SK-N-SH treated with all-trans-retinoic acid at 6 μM for 48 hours (cell line): ENCODE results near the gene CA5B.
"Not testable (repeated sequence)": the region's sequence is repeated elsewhere in the genome, so short reads cannot be mapped to it uniquely, and the experiment has no call there.

Source experiments
- ATAC-seq: fragments of 200-7000 bp; cut with Tn5 transposase; 3 replicates; pipeline ENCODE4 v1.9.1; 2020; ENCODE audit warnings: mild to moderate bottlenecking, moderate library complexity
- ARNTL ChIP-seq: fragments of 450-650 bp; formaldehyde crosslinking; IDR thresholded peaks from 2 replicates; pipeline ENCODE4 v1.5.0; 2020; ENCODE audit warnings: low read depth, mild to moderate bottlenecking, moderate library complexity, borderline replicate concordance
- BACH2 ChIP-seq: fragments of 250-450 bp; sonication (Bioruptor Pico); IDR thresholded peaks from 2 replicates; pipeline ENCODE4 v1.9.0; 2021; ENCODE audit warnings: mild to moderate bottlenecking, borderline replicate concordance
- CREB5 ChIP-seq: fragments of 250-450 bp; sonication (Bioruptor Pico); IDR thresholded peaks from 2 replicates; pipeline ENCODE4 v1.5.1; 2020; ENCODE audit warnings: low read depth, mild to moderate bottlenecking, moderate library complexity
- CSDC2 ChIP-seq: fragments of 250-450 bp; sonication (Bioruptor Pico); IDR thresholded peaks from 2 replicates; pipeline ENCODE4 v1.5.0; 2020; ENCODE audit warnings: mild to moderate bottlenecking, moderate library complexity
- ESRRG ChIP-seq: fragments of 250-450 bp; sonication (Bioruptor Pico); IDR thresholded peaks from 2 replicates; pipeline ENCODE4 v1.6.1; 2021; ENCODE audit warnings: mild to moderate bottlenecking
- GLIS3 ChIP-seq: fragments of 250-450 bp; sonication (Bioruptor Pico); IDR thresholded peaks from 2 replicates; pipeline ENCODE4 v1.5.0; 2020; ENCODE audit warnings: mild to moderate bottlenecking, moderate library complexity
- ISL1 ChIP-seq: fragments of 250-450 bp; sonication (Bioruptor Pico); IDR thresholded peaks from 2 replicates; pipeline ENCODE4 v2.1.2; 2022; ENCODE audit warnings: mild to moderate bottlenecking, moderate library complexity
- POU6F1 ChIP-seq: fragments of 250-450 bp; sonication (Bioruptor Pico); IDR thresholded peaks from 2 replicates; pipeline ENCODE4 v1.8.0; 2021; ENCODE audit warnings: low read depth, mild to moderate bottlenecking, moderate library complexity, borderline replicate concordance
- RARB ChIP-seq: fragments of 250-450 bp; sonication (Bioruptor Pico); IDR thresholded peaks from 2 replicates; pipeline ENCODE4 v1.8.0; 2021; ENCODE audit warnings: mild to moderate bottlenecking, moderate library complexity
- SNAI2 ChIP-seq: fragments of 250-450 bp; sonication (Bioruptor Pico); IDR thresholded peaks from 2 replicates; pipeline ENCODE4 v1.5.0; 2020; ENCODE audit warnings: mild to moderate bottlenecking, moderate library complexity
- TCF4 ChIP-seq: fragments of 250-450 bp; sonication (Bioruptor Pico); IDR thresholded peaks from 2 replicates; pipeline ENCODE4 v1.8.0; 2021; ENCODE audit warnings: mild to moderate bottlenecking, moderate library complexity, borderline replicate concordance
- TOX ChIP-seq: fragments of 250-450 bp; sonication (Bioruptor Pico); IDR thresholded peaks from 2 replicates; pipeline ENCODE4 v1.8.0; 2021; ENCODE audit warnings: mild to moderate bottlenecking, moderate library complexity, borderline replicate concordance
- ZC3H10 ChIP-seq: fragments of 250-450 bp; sonication (Bioruptor Pico); IDR thresholded peaks from 2 replicates; pipeline ENCODE4 v1.5.1; 2021; ENCODE audit warnings: mild to moderate bottlenecking, moderate library complexity
- ZFP30 ChIP-seq: fragments of 450-650 bp; formaldehyde crosslinking; IDR thresholded peaks from 2 replicates; pipeline ENCODE4 v1.5.0; 2022; ENCODE audit warnings: mild to moderate bottlenecking, moderate library complexity
- ZNF565 ChIP-seq: fragments of 450-650 bp; formaldehyde crosslinking; conservative IDR thresholded peaks from 2 replicates; pipeline ENCODE4 v1.5.0; 2020; ENCODE audit warnings: low read depth, mild to moderate bottlenecking, moderate library complexity
- ZNF70 ChIP-seq: fragments of 450-650 bp; formaldehyde crosslinking; IDR thresholded peaks from 2 replicates; pipeline ENCODE4 v1.5.0; 2020; ENCODE audit warnings: mild to moderate bottlenecking, moderate library complexity
- ZNF8 ChIP-seq: fragments of 450-650 bp; formaldehyde crosslinking; IDR thresholded peaks from 2 replicates; pipeline ENCODE4 v1.5.0; 2020; ENCODE audit warnings: mild to moderate bottlenecking, moderate library complexity
- TF ChIP-seq, protein P1 (sequence below): fragments of 250-450 bp; sonication (Bioruptor Pico); IDR thresholded peaks from 2 replicates; pipeline ENCODE4 v1.5.1; 2021; ENCODE audit warnings: mild to moderate bottlenecking, moderate library complexity
- TF ChIP-seq, protein P2 (sequence below): fragments of 250-450 bp; sonication (Bioruptor Pico); IDR thresholded peaks from 2 replicates; pipeline ENCODE4 v1.5.0; 2020; ENCODE audit warnings: mild to moderate bottlenecking, moderate library complexity

Gene CA5B

DNA sequence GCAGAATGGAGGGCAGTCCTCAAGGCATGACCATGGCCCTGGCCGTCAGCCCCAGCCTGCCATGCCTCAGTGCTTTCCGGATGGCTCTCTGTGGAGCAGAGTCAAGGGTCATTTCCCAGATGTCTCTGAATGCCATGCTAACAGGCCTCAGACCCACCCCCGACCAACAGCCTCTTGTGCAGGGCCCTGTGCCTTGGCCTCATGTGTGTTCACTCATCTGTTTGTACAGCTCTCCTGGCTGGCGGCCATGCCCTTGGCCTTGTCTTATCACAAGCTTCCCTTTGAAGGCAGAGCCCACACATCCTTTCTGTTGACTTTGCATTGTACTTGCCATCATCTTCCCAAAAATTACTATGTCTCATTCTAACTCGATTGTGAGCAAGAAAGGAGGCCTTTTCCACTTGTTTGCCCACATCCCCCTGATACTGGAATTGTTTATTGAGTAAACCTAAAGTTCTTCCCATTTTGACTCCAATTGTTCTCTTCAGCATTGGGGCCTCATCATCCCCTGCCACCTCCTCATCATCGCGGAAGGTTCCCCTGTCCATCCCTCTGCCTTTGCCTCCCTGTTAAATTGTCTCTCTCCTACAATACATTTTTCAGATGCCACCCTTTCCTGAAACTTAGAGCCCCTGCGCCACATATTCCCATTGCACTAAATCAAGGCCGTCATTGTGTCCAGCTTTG is 6.3 kb downstream of the CA5B start:
- ATAC-seq: no peak
- no peak for TF ChIP-seq ZNF565
- TF ChIP-seq TCF4 (CRISPR knock-in tag): no peak
- TF ChIP-seq CREB5 (CRISPR knock-in tag): no peak
- no peak for TF ChIP-seq BACH2 (CRISPR knock-in tag)
- no peak for TF ChIP-seq RARB
- no peak for TF ChIP-seq TOX (CRISPR knock-in tag)
- TF ChIP-seq, protein P1, sequence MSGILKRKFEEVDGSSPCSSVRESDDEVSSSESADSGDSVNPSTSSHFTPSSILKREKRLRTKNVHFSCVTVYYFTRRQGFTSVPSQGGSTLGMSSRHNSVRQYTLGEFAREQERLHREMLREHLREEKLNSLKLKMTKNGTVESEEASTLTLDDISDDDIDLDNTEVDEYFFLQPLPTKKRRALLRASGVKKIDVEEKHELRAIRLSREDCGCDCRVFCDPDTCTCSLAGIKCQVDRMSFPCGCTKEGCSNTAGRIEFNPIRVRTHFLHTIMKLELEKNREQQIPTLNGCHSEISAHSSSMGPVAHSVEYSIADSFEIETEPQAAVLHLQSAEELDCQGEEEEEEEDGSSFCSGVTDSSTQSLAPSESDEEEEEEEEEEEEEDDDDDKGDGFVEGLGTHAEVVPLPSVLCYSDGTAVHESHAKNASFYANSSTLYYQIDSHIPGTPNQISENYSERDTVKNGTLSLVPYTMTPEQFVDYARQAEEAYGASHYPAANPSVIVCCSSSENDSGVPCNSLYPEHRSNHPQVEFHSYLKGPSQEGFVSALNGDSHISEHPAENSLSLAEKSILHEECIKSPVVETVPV (CRISPR knock-in tag): no peak
- no peak for TF ChIP-seq POU6F1 (CRISPR knock-in tag)
- TF ChIP-seq CSDC2 (CRISPR knock-in tag): no peak
- TF ChIP-seq ZNF70 (CRISPR knock-in tag): no peak
- TF ChIP-seq, protein P2, sequence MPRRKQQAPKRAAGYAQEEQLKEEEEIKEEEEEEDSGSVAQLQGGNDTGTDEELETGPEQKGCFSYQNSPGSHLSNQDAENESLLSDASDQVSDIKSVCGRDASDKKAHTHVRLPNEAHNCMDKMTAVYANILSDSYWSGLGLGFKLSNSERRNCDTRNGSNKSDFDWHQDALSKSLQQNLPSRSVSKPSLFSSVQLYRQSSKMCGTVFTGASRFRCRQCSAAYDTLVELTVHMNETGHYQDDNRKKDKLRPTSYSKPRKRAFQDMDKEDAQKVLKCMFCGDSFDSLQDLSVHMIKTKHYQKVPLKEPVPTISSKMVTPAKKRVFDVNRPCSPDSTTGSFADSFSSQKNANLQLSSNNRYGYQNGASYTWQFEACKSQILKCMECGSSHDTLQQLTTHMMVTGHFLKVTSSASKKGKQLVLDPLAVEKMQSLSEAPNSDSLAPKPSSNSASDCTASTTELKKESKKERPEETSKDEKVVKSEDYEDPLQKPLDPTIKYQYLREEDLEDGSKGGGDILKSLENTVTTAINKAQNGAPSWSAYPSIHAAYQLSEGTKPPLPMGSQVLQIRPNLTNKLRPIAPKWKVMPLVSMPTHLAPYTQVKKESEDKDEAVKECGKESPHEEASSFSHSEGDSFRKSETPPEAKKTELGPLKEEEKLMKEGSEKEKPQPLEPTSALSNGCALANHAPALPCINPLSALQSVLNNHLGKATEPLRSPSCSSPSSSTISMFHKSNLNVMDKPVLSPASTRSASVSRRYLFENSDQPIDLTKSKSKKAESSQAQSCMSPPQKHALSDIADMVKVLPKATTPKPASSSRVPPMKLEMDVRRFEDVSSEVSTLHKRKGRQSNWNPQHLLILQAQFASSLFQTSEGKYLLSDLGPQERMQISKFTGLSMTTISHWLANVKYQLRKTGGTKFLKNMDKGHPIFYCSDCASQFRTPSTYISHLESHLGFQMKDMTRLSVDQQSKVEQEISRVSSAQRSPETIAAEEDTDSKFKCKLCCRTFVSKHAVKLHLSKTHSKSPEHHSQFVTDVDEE (CRISPR knock-in tag): no peak
- no peak for TF ChIP-seq ZFP30
- TF ChIP-seq ZNF8: no peak
- TF ChIP-seq ISL1 (CRISPR knock-in tag): no peak
- TF ChIP-seq GLIS3 (CRISPR knock-in tag): no peak
- no peak for TF ChIP-seq SNAI2 (CRISPR knock-in tag)
- TF ChIP-seq ARNTL: no peak
- no peak for TF ChIP-seq ZC3H10 (CRISPR knock-in tag)
- TF ChIP-seq ESRRG (CRISPR knock-in tag): no peak

GRCh38 chrX:15745179-15745578 is 7.1 kb downstream of the CA5B start:
- ATAC-seq: no peak
- TF ChIP-seq, protein P2 (CRISPR knock-in tag): no peak
- TF ChIP-seq ZFP30: no peak
- no peak for TF ChIP-seq CREB5 (CRISPR knock-in tag)
- no peak for TF ChIP-seq TOX (CRISPR knock-in tag)
- TF ChIP-seq ZNF8: no peak

GRCh38 chrX:15746651-15747050 is 8.6 kb downstream of the CA5B start:
- ATAC-seq: not testable (repeated sequence)
